ENCODE results near the gene SLC12A7. TPM values are rescaled to one million over a fixed set of nuclear protein-coding genes. Genes with fewer than 3 reads are reported as not detected.

The SLC12A7 gene
- total RNA-seq, 1 experiment from 2014 or later = 30.8 TPM

DNA sequence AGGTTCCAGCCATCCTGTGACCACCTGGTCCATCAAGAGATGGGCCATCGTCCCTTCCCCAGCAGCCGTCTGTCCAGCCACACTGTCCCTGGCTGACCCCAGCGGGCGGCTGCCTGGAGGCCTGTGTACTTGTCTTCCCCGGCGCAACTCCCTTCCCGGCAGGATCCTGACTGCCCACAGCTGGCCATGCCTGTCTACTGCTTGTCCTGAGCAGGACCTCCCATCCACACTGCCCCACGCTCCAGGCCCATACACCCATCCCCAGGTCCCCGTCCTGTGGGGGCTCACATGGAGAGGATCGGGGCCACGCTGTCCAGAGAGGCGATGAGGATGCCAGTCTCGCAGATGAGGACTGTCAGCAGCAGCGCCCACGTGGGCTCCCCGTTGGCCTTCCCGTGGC, 35.5 kb downstream of the SLC12A7 start:
- no peak for DNase-seq
- Mint-ChIP-seq H3K27me3 (ENCODE audit: low read depth) (no peaks in the 10 kb centered on the region), H3K4me3 (no peak overlapping the region), H3K27ac (peak overlapping the region in 1 of 3 experiments; percentile 55; a peak in 2 of 7 replicates), H3K36me3 (ENCODE audit: insufficient read depth in 1 of 3, low read depth in 3 of 3) (peaks cover 7 to 30% (median 25%) of the 10 kb centered on the region in 3 experiments), H3K4me1 (no peaks in the 10 kb centered on the region), H3K9me3 (no peaks in the 10 kb centered on the region)
- no peak overlapping the region for H3K18ac ChIP-seq (ENCODE audit: insufficient read length, low read depth, low read length)
- H3K79me2 ChIP-seq (ENCODE audit: insufficient read depth, low read length) = no peaks in the 10 kb centered on the region; the same call in 1 of the 2 replicates
- no peak overlapping the region for H4K5ac ChIP-seq (ENCODE audit: insufficient read length, low read depth, low read length)
- no CpG with 5 or more reads among the region's 17 CpGs for WGBS (ENCODE audit: extremely low coverage, insufficient read length, low lambda C conversion rate)
- no peak overlapping the region for H2BK5ac ChIP-seq (ENCODE audit: insufficient read length, low read length)
- no peak overlapping the region for H3T11ph ChIP-seq (ENCODE audit: low read length)
- H3K4me2 ChIP-seq (ENCODE audit: insufficient read depth, insufficient read length, low read length) = no peak overlapping the region
- no peak overlapping the region for H3K4ac ChIP-seq (ENCODE audit: low read depth, low read length)
- no peak overlapping the region for H3K14ac ChIP-seq (ENCODE audit: insufficient read depth, low read length)
- H3K79me1 ChIP-seq (ENCODE audit: insufficient read depth, low read depth, low read length, poor library complexity, severe bottlenecking) = no peaks in the 10 kb centered on the region
- no peak overlapping the region for H2BK120ac ChIP-seq (ENCODE audit: low read depth, low read length, poor library complexity, severe bottlenecking)
- H3K27ac ChIP-seq (ENCODE audit: insufficient read length, low read depth, low read length) = no peak overlapping the region
- no peaks in the 10 kb centered on the region for H3K9me3 ChIP-seq (ENCODE audit: control insufficient read depth, low read depth, low read length)
- H4K8ac ChIP-seq (replicated peaks; ENCODE audit: insufficient read length, low read depth, low read length) = no peak overlapping the region
- no peak overlapping the region for H4K91ac ChIP-seq (ENCODE audit: insufficient read length, low read depth, low read length)
- no peak overlapping the region for H3K9ac ChIP-seq (ENCODE audit: extremely low read depth, insufficient read length, low read length)
- no peak overlapping the region for H2AK5ac ChIP-seq (ENCODE audit: insufficient read length, low read length)
- no peaks in the 10 kb centered on the region for H3K23me2 ChIP-seq (ENCODE audit: insufficient read length, low read depth, low read length, poor library complexity, severe bottlenecking)
- H4K20me1 ChIP-seq (ENCODE audit: control insufficient read depth, insufficient read depth, insufficient read length) = no peaks in the 10 kb centered on the region
- no peak overlapping the region for H3K56ac ChIP-seq (ENCODE audit: insufficient read length, low read depth, low read length)
- H2BK20ac ChIP-seq (ENCODE audit: low read depth, low read length, poor library complexity, severe bottlenecking) = no peak overlapping the region
- no peak overlapping the region for H3K23ac ChIP-seq (ENCODE audit: insufficient read length, low read depth, low read length)
- TF ChIP-seq, protein P1, sequence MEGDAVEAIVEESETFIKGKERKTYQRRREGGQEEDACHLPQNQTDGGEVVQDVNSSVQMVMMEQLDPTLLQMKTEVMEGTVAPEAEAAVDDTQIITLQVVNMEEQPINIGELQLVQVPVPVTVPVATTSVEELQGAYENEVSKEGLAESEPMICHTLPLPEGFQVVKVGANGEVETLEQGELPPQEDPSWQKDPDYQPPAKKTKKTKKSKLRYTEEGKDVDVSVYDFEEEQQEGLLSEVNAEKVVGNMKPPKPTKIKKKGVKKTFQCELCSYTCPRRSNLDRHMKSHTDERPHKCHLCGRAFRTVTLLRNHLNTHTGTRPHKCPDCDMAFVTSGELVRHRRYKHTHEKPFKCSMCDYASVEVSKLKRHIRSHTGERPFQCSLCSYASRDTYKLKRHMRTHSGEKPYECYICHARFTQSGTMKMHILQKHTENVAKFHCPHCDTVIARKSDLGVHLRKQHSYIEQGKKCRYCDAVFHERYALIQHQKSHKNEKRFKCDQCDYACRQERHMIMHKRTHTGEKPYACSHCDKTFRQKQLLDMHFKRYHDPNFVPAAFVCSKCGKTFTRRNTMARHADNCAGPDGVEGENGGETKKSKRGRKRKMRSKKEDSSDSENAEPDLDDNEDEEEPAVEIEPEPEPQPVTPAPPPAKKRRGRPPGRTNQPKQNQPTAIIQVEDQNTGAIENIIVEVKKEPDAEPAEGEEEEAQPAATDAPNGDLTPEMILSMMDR (conservative IDR thresholded peaks at IDR 0.05) = no peak
- H3K4me1 ChIP-seq (ENCODE audit: insufficient read depth, low read length) = no peaks in the 10 kb centered on the region
- H2BK15ac ChIP-seq (ENCODE audit: low read depth, low read length) = no peak overlapping the region
- H2AFZ ChIP-seq (ENCODE audit: low read length) = no peak overlapping the region
- H3K27me3 ChIP-seq (ENCODE audit: insufficient read depth, low read length) = no peaks in the 10 kb centered on the region
- no peak overlapping the region for H2BK12ac ChIP-seq (ENCODE audit: insufficient read length, low read depth, low read length)

Data from H9 (cell line).